ENCODE data around the gene TIMM17B. TPM values are rescaled to one million over a fixed set of nuclear protein-coding genes. Genes with fewer than 3 reads are reported as not detected.
A peak's percentile ranks its signal among the peaks of the same experiment; 100 is the strongest.

Gene TIMM17B
- total RNA-seq, 2 donors from 2014 or later = 78.6 to 83.3 TPM

DNA sequence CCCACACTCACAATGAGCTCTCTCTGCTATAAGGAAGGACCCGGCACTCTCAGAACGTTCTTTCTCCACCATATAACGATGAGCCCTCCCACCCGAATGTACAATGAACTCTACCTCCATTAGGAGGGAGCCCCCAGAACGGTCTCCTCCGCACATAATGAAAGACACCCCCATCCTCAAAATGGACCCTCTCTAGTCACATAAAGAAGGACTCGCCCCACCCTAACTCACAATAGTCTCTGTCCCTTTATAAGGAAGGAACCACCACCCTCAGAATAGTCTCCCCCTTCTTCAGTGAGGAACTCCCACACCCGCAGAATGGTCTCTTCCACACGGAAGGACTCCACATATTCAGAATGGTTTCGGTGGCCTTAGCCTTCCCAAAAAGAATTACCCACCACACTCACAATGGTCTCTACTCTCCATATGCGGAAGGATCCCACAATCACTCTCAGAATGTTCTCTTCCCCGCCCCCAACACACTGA, 13.4 kb upstream of the TIMM17B start:
- Histone ChIP-seq H3K36me3 (ENCODE audit: control insufficient read depth, insufficient read depth, low read length) (peaks cover 38% of the 10 kb centered on the region), H3K4me1 (ENCODE audit: control insufficient read depth, insufficient read depth, low read length) (no peaks in the 10 kb centered on the region), H3K9me3 (ENCODE audit: control insufficient read depth, low read length) (no peaks in the 10 kb centered on the region), H3K9ac (ENCODE audit: extremely low read depth, low read length, poor library complexity, severe bottlenecking) (peak overlapping the region; percentile 91), H3K27ac (ENCODE audit: low read depth, low read length) (peak overlapping the region; percentile 24), H3K4me3 (ENCODE audit: low read length) (peak overlapping the region; percentile 85), H3K27me3 (ENCODE audit: control insufficient read depth, insufficient read depth, low read length, poor library complexity, severe bottlenecking) (no peaks in the 10 kb centered on the region)
- H3K27ac Mint-ChIP-seq = peak overlapping the region; percentile 95
- 7 to 8% methylated on average over 5 to 12 of the region's 12 CpGs for whole genome bisulfite sequencing, 2 experiments (ENCODE audit: insufficient coverage in 1 of 2, insufficient read length in 1 of 2)
- peaks cover 59% of the 10 kb centered on the region for H3K9me3 Mint-ChIP-seq
- H3K27me3 Mint-ChIP-seq (ENCODE audit: insufficient read depth) = no peaks in the 10 kb centered on the region
- TF ChIP-seq, protein P1, sequence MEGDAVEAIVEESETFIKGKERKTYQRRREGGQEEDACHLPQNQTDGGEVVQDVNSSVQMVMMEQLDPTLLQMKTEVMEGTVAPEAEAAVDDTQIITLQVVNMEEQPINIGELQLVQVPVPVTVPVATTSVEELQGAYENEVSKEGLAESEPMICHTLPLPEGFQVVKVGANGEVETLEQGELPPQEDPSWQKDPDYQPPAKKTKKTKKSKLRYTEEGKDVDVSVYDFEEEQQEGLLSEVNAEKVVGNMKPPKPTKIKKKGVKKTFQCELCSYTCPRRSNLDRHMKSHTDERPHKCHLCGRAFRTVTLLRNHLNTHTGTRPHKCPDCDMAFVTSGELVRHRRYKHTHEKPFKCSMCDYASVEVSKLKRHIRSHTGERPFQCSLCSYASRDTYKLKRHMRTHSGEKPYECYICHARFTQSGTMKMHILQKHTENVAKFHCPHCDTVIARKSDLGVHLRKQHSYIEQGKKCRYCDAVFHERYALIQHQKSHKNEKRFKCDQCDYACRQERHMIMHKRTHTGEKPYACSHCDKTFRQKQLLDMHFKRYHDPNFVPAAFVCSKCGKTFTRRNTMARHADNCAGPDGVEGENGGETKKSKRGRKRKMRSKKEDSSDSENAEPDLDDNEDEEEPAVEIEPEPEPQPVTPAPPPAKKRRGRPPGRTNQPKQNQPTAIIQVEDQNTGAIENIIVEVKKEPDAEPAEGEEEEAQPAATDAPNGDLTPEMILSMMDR (conservative IDR thresholded peaks at IDR 0.05) = no peak
- peaks cover 16% of the 10 kb centered on the region for H3K4me1 Mint-ChIP-seq
- peaks cover 42% of the 10 kb centered on the region for H3K36me3 Mint-ChIP-seq (ENCODE audit: low read depth)
- peak overlapping the region; percentile 87 for H3K4me3 Mint-ChIP-seq
- DNase-seq = no peak

DNA sequence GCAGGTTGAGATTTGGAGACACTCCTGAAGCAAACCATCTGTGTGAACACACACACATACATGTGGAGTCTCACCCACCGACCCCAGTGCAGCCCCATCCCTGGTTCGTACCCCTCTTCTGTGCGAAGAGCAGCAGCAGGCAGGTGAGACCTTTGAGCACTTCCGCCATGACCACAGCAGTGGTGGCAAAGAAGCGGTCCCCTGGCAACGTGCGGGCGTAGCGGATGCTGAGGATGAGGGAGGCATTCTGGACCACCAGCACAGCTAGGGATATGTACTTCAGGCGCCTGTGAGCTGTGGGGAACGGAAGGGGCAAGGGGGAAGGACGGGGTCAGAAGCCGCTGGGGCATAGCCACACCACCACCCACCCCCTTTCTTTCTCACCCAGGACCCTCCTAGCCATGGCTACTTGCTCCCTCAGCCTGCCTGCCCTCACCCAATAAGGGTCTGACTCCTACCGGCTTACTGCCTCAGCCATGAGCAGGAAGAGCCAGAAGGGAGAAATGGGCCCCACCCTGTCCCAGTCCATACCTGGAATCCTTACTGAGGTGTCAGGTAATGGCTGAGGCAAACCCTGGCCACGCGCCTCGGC, 12.2 kb upstream of the TIMM17B start:
- peaks cover 36% of the 10 kb centered on the region for H3K36me3 Mint-ChIP-seq (ENCODE audit: low read depth)
- no peak overlapping the region for H3K4me3 Mint-ChIP-seq
- no peaks in the 10 kb centered on the region for H3K27me3 Mint-ChIP-seq (ENCODE audit: insufficient read depth)
- TF ChIP-seq, protein P1 (conservative IDR thresholded peaks at IDR 0.05) = no peak
- no peak for DNase-seq
- WGBS, 2 experiments (ENCODE audit: insufficient coverage in 1 of 2, insufficient read length in 1 of 2) = 96% methylated on average over 14 of the region's 17 CpGs; no CpG with 5 or more reads in 1 of the 2 experiments
- H3K27ac Mint-ChIP-seq = no peak overlapping the region
- no peaks in the 10 kb centered on the region for H3K9me3 ChIP-seq (ENCODE audit: control insufficient read depth, low read length)
- H3K27me3 ChIP-seq (ENCODE audit: control insufficient read depth, insufficient read depth, low read length, poor library complexity, severe bottlenecking) = no peaks in the 10 kb centered on the region
- peaks cover 12% of the 10 kb centered on the region for H3K4me1 Mint-ChIP-seq
- no peak overlapping the region for H3K27ac ChIP-seq (ENCODE audit: low read depth, low read length)
- no peak overlapping the region for H3K9ac ChIP-seq (ENCODE audit: extremely low read depth, low read length, poor library complexity, severe bottlenecking)
- H3K4me3 ChIP-seq (ENCODE audit: low read length) = peak overlapping the region; percentile 85
- peaks cover 60% of the 10 kb centered on the region for H3K9me3 Mint-ChIP-seq
- peaks cover 29% of the 10 kb centered on the region for H3K36me3 ChIP-seq (ENCODE audit: control insufficient read depth, insufficient read depth, low read length)
- no peaks in the 10 kb centered on the region for H3K4me1 ChIP-seq (ENCODE audit: control insufficient read depth, insufficient read depth, low read length)

DNA sequence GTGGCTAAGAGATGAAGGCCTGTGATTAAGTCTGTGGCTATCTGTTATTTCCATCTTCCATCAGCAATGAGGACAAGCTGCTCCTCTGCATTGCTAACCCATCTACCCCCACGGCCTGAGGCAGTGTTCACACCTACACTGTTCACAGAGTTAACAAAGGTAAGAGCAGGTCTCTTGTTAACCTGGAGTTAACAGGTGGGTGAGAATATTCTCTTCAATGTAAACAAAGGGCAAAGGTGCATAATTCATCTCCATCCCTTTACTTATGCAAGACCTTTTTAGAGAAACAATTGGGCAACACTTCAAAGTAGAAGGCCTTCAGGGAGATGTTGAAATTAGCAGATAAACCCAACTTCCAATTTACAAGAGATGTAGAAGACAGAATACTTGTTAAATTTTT, 11.0 kb upstream of the TIMM17B start:
- H3K9me3 ChIP-seq (ENCODE audit: control insufficient read depth, low read length) = no peaks in the 10 kb centered on the region
- H3K4me1 ChIP-seq (ENCODE audit: control insufficient read depth, insufficient read depth, low read length) = no peaks in the 10 kb centered on the region
- H3K27ac ChIP-seq (ENCODE audit: low read depth, low read length) = no peak overlapping the region
- no peaks in the 10 kb centered on the region for H3K27me3 ChIP-seq (ENCODE audit: control insufficient read depth, insufficient read depth, low read length, poor library complexity, severe bottlenecking)
- Mint-ChIP-seq H3K4me1 (peaks cover 3% of the 10 kb centered on the region), H3K9me3 (peaks cover 60% of the 10 kb centered on the region), H3K27ac (no peak overlapping the region), H3K4me3 (no peak overlapping the region), H3K27me3 (ENCODE audit: insufficient read depth) (no peaks in the 10 kb centered on the region), H3K36me3 (ENCODE audit: low read depth) (peaks cover 31% of the 10 kb centered on the region)
- peaks cover 23% of the 10 kb centered on the region for H3K36me3 ChIP-seq (ENCODE audit: control insufficient read depth, insufficient read depth, low read length)
- TF ChIP-seq, protein P1 (conservative IDR thresholded peaks at IDR 0.05) = no peak
- H3K9ac ChIP-seq (ENCODE audit: extremely low read depth, low read length, poor library complexity, severe bottlenecking) = no peak overlapping the region
- 83% methylated on average over 1 of the region's 1 CpG; no CpG with 5 or more reads in 1 of the 2 experiments for WGBS, 2 experiments (ENCODE audit: insufficient coverage in 1 of 2, insufficient read length in 1 of 2)
- DNase-seq = no peak
- no peak overlapping the region for H3K4me3 ChIP-seq (ENCODE audit: low read length)
